ENCODE measurements around the gene CCDC137.

CCDC137 gene

GRCh38 chr17:81701288-81702071 lies 34.9 kb downstream of the CCDC137 start (continued):
- TF ChIP-seq GLI4 (tag by site-specific recombination; IDR thresholded peaks at IDR 0.05): no peak
- TF ChIP-seq ZNF433 (tag by site-specific recombination; IDR thresholded peaks at IDR 0.05; ENCODE audit: low read depth): no peak
- no peak for TF ChIP-seq ZNF121 (tag by site-specific recombination; IDR thresholded peaks at IDR 0.05)
- no peak for TF ChIP-seq ZNF776 (tag by site-specific recombination; IDR thresholded peaks at IDR 0.05; ENCODE audit: borderline replicate concordance)
- TF ChIP-seq, protein P1, sequence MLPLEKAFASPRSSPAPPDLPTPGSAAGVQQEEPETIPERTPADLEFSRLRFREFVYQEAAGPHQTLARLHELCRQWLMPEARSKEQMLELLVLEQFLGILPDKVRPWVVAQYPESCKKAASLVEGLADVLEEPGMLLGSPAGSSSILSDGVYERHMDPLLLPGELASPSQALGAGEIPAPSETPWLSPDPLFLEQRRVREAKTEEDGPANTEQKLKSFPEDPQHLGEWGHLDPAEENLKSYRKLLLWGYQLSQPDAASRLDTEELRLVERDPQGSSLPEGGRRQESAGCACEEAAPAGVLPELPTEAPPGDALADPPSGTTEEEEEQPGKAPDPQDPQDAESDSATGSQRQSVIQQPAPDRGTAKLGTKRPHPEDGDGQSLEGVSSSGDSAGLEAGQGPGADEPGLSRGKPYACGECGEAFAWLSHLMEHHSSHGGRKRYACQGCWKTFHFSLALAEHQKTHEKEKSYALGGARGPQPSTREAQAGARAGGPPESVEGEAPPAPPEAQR (tag by site-specific recombination; IDR thresholded peaks at IDR 0.05): no peak
- no peak for TF ChIP-seq YY1 (tag by site-specific recombination; IDR thresholded peaks at IDR 0.05)
- no peak for TF ChIP-seq ZNF660 (tag by site-specific recombination; IDR thresholded peaks at IDR 0.05)
- peak; percentile 50; the same call in 1 of the 2 replicates for TF ChIP-seq ZNF600 (tag by site-specific recombination; IDR thresholded peaks at IDR 0.05)
- peak; percentile 17; the same call in 1 of the 2 replicates for TF ChIP-seq WT1 (tag by site-specific recombination; IDR thresholded peaks at IDR 0.05)
- TF ChIP-seq ZNF354C (tag by site-specific recombination; IDR thresholded peaks at IDR 0.05; ENCODE audit: borderline replicate concordance, low read depth): no peak
- TF ChIP-seq SCRT2 (tag by site-specific recombination; IDR thresholded peaks at IDR 0.05): peak; percentile 38
- TF ChIP-seq, protein P2, sequence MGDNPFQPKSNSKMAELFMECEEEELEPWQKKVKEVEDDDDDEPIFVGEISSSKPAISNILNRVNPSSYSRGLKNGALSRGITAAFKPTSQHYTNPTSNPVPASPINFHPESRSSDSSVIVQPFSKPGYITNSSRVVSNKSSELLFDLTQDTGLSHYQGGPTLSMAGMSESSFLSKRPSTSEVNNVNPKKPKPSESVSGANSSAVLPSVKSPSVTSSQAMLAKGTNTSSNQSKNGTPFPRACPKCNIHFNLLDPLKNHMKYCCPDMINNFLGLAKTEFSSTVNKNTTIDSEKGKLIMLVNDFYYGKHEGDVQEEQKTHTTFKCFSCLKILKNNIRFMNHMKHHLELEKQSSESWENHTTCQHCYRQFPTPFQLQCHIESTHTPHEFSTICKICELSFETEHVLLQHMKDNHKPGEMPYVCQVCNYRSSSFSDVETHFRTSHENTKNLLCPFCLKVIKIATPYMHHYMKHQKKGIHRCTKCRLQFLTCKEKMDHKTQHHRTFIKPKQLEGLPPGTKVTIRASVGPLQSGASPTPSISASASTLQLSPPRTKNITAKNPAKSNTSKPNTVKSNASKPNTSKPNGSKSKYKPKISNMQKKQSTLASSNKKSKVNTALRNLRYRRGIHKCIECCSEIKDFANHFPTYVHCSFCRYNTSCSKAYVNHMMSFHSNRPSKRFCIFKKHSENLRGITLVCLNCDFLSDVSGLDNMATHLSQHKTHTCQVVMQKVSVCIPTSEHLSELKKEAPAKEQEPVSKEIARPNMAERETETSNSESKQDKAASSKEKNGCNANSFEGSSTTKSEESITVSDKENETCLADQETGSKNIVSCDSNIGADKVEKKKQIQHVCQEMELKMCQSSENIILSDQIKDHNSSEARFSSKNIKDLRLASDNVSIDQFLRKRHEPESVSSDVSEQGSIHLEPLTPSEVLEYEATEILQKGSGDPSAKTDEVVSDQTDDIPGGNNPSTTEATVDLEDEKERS (tag by site-specific recombination; IDR thresholded peaks at IDR 0.05): no peak
- no peak for TF ChIP-seq ZNF843 (tag by site-specific recombination; IDR thresholded peaks at IDR 0.05)
- no peak; the same call in 1 of the 2 replicates for TF ChIP-seq ZEB2 (tag by site-specific recombination; IDR thresholded peaks at IDR 0.05)
- TF ChIP-seq ZNF677 (tag by site-specific recombination; IDR thresholded peaks at IDR 0.05): no peak
- TF ChIP-seq ZNF692 (tag by site-specific recombination; IDR thresholded peaks at IDR 0.05): 0 out of 2 replicates have a peak, but pooled peaks have one; percentile 37
- TF ChIP-seq, protein P3, sequence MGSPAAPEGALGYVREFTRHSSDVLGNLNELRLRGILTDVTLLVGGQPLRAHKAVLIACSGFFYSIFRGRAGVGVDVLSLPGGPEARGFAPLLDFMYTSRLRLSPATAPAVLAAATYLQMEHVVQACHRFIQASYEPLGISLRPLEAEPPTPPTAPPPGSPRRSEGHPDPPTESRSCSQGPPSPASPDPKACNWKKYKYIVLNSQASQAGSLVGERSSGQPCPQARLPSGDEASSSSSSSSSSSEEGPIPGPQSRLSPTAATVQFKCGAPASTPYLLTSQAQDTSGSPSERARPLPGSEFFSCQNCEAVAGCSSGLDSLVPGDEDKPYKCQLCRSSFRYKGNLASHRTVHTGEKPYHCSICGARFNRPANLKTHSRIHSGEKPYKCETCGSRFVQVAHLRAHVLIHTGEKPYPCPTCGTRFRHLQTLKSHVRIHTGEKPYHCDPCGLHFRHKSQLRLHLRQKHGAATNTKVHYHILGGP (tag by site-specific recombination; IDR thresholded peaks at IDR 0.05): no peak
- no peak for TF ChIP-seq ZNF174 (tag by site-specific recombination; IDR thresholded peaks at IDR 0.05)
- TF ChIP-seq PRDM1 (tag by site-specific recombination; IDR thresholded peaks at IDR 0.05): no peak
- TF ChIP-seq ZBTB10 (tag by site-specific recombination; IDR thresholded peaks at IDR 0.05): peak; percentile 67
- TF ChIP-seq OVOL3 (tag by site-specific recombination; IDR thresholded peaks at IDR 0.05): no peak
- TF ChIP-seq ZNF837 (tag by site-specific recombination; IDR thresholded peaks at IDR 0.05): no peak
- TF ChIP-seq ZNF654 (tag by site-specific recombination; IDR thresholded peaks at IDR 0.05; ENCODE audit: low read depth): no peak
- no peak for TF ChIP-seq ZNF558 (tag by site-specific recombination; IDR thresholded peaks at IDR 0.05)
- no peak for TF ChIP-seq SP2 (tag by site-specific recombination; IDR thresholded peaks at IDR 0.05)
- TF ChIP-seq FEZF1 (tag by site-specific recombination; IDR thresholded peaks at IDR 0.05): no peak
- no peak for TF ChIP-seq ZNF133 (tag by site-specific recombination; IDR thresholded peaks at IDR 0.05)
- no peak for TF ChIP-seq ZSCAN23 (tag by site-specific recombination; IDR thresholded peaks at IDR 0.05)
- no peak for TF ChIP-seq ZNF555 (tag by site-specific recombination; conservative IDR thresholded peaks at IDR 0.05)
- TF ChIP-seq ZNF610 (tag by site-specific recombination; IDR thresholded peaks at IDR 0.05; ENCODE audit: borderline replicate concordance): no peak
- TF ChIP-seq ZNF768 (tag by site-specific recombination; IDR thresholded peaks at IDR 0.05): no peak
- no peak for TF ChIP-seq HOXC10 (CRISPR knock-in tag; IDR thresholded peaks at IDR 0.05)

All from HEK293 (cell line).